Loucy (cell line): ENCODE measurements around the gene HS3ST3B1.

Experiments used
- H2AFZ ChIP-seq: fragments of 200-600 bp; sonication (generic); 2 replicates; pipeline ENCODE4 v1.6.0; 2016; ENCODE audit warnings: antibody characterized with exemption, mild to moderate bottlenecking, low read length, moderate library complexity
- H3F3A ChIP-seq: fragments of 200-600 bp; 2 replicates; pipeline ENCODE4 v1.6.0; 2016; ENCODE audit warnings: antibody characterized with exemption, low read depth, mild to moderate bottlenecking
- H3K27me3 ChIP-seq: fragments of 200-600 bp; sonication (generic); 2 replicates; pipeline ENCODE4 v1.6.1; 2014; ENCODE audit warnings: low read length, mild to moderate bottlenecking; ENCODE audit not compliant: insufficient read depth, poor library complexity, severe bottlenecking
- H3K36me3 ChIP-seq: fragments of 200-600 bp; sonication (generic); 2 replicates; pipeline ENCODE4 v1.6.1; 2016; ENCODE audit warnings: low read length; ENCODE audit not compliant: insufficient read depth
- H3K4me1 ChIP-seq: fragments of 200-600 bp; sonication (generic); 2 replicates; pipeline ENCODE4 v1.5.1; 2014; ENCODE audit warnings: low read length, mild to moderate bottlenecking; ENCODE audit not compliant: insufficient read depth, poor library complexity, severe bottlenecking
- H3K4me2 ChIP-seq: fragments of 200-600 bp; sonication (generic); 2 replicates; pipeline ENCODE4 v1.6.0; 2014; ENCODE audit warnings: antibody characterized with exemption, low read length, low read depth, mild to moderate bottlenecking; ENCODE audit not compliant: poor library complexity, severe bottlenecking
- H3K4me3 ChIP-seq: fragments of 200-600 bp; sonication (generic); 2 replicates; pipeline ENCODE4 v1.5.1; 2014; ENCODE audit warnings: low read length, mild to moderate bottlenecking, mixed read lengths; ENCODE audit not compliant: poor library complexity, severe bottlenecking
- H3K79me2 ChIP-seq: fragments of 200-600 bp; sonication (generic); 2 replicates; pipeline ENCODE4 v1.6.1; 2014; ENCODE audit warnings: low read length; ENCODE audit not compliant: insufficient read depth
- H3K9ac ChIP-seq: fragments of 200-600 bp; sonication (generic); 2 replicates; pipeline ENCODE4 v1.6.0; 2014; ENCODE audit warnings: mild to moderate bottlenecking, low read depth, low read length, moderate library complexity; ENCODE audit not compliant: poor library complexity, severe bottlenecking
- H3K9me2 ChIP-seq: fragments of 200-600 bp; sonication (generic); replicated peaks from 2 replicates; pipeline ENCODE4 v1.6.1; 2016; ENCODE audit warnings: low read depth, low read length, mixed read lengths
- H3K9me3 ChIP-seq: fragments of 200-600 bp; sonication (generic); 2 replicates; pipeline ENCODE4 v1.6.1; 2014; ENCODE audit warnings: mild to moderate bottlenecking, antibody characterized with exemption, low read length, low read depth; ENCODE audit not compliant: insufficient read depth
- H4K20me1 ChIP-seq: fragments of 200-600 bp; sonication (generic); 2 replicates; pipeline ENCODE4 v1.6.0; 2014; ENCODE audit warnings: antibody characterized with exemption, low read length, mild to moderate bottlenecking; ENCODE audit not compliant: insufficient read depth, poor library complexity, severe bottlenecking
- EZH2phosphoT487 ChIP-seq: fragments of 200-600 bp; IDR thresholded peaks from 2 replicates; pipeline ENCODE4 v1.6.1; 2018; ENCODE audit warnings: antibody characterized with exemption, mild to moderate bottlenecking, moderate library complexity, borderline replicate concordance
- TF ChIP-seq, protein P1 (sequence below): fragments of 200-600 bp; sonication (generic); conservative IDR thresholded peaks from 2 replicates; pipeline ENCODE4 v1.5.1; 2014; ENCODE audit warnings: mild to moderate bottlenecking, antibody characterized with exemption, low read length

HS3ST3B1 gene

DNA sequence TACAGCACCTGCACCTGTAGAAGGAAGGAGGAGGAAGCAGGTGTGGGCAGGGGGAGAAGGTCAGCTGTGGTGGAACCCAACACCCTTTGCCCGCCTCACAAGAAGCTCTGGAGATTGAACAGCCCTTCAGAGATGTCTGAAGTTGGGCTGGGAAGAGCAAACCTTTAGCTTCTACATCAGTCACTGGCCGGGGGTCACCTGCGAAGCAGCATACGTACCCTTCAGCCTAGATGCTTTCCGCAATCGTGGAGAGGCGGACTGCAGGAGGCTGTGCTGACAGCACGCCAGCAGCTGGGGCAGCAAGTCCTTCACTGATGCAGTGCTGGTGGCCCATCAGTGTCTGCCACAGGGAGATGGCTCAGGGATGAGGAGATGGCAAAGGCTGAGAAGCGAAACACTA, 5.2 kb upstream of the HS3ST3B1 start:
- H3K36me3 ChIP-seq, result no peaks in the 10 kb centered on the region
- H3K27me3 ChIP-seq, result no peaks in the 10 kb centered on the region
- H3K4me2 ChIP-seq, result no peak overlapping the region
- no peaks in the 10 kb centered on the region for H3K4me1 ChIP-seq
- no peaks in the 10 kb centered on the region for H3K9me2 ChIP-seq
- no peak overlapping the region for H3K9ac ChIP-seq
- H2AFZ ChIP-seq, result no peak overlapping the region
- H3K79me2 ChIP-seq, result no peaks in the 10 kb centered on the region
- H4K20me1 ChIP-seq, result no peaks in the 10 kb centered on the region
- no peaks in the 10 kb centered on the region for H3F3A ChIP-seq
- H3K9me3 ChIP-seq, result peaks cover 9% of the 10 kb centered on the region; the same call in 1 of the 2 replicates
- TF ChIP-seq, protein P1, sequence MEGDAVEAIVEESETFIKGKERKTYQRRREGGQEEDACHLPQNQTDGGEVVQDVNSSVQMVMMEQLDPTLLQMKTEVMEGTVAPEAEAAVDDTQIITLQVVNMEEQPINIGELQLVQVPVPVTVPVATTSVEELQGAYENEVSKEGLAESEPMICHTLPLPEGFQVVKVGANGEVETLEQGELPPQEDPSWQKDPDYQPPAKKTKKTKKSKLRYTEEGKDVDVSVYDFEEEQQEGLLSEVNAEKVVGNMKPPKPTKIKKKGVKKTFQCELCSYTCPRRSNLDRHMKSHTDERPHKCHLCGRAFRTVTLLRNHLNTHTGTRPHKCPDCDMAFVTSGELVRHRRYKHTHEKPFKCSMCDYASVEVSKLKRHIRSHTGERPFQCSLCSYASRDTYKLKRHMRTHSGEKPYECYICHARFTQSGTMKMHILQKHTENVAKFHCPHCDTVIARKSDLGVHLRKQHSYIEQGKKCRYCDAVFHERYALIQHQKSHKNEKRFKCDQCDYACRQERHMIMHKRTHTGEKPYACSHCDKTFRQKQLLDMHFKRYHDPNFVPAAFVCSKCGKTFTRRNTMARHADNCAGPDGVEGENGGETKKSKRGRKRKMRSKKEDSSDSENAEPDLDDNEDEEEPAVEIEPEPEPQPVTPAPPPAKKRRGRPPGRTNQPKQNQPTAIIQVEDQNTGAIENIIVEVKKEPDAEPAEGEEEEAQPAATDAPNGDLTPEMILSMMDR, result no peak
- no peak for TF ChIP-seq EZH2phosphoT487
- no peak overlapping the region for H3K4me3 ChIP-seq

DNA sequence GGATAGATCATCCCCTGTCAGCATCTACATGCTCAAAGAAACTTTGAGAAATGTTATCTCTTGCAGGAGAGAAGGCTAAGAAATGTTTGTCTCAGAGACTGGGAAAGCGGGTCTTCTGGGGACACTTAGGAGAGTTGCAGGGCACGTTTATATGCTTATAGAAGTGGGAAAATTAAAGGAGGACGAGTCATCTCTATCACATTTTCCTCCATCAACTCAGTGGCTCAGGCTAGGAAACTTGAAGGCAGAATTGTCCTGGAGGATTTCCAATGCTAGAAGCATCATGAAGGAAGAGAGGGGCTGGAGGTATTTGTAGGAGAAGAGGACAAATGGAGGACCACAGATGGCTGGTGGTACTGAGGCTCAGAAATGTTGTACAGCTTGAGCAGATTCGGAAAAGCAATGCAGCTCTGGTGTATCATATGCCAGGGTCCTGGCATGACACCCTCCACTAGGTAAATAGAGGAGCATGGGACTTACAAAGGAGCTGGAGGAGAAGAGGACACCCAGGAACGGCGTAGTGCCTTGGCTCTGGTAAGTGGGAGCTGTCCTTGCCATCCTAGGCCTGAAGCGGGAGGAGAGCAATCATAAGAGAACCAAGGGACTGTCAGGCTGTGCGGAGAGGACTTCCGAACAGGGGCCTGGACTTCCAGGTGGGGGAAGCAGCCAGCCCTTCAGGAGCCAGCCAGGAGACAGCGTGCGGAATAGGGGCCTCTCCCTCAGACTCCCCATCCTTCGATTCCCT, 4.5 kb upstream of the HS3ST3B1 start:
- Histone ChIP-seq H3F3A (no peaks in the 10 kb centered on the region), H2AFZ (no peak overlapping the region), H3K36me3 (no peaks in the 10 kb centered on the region), H3K9ac (no peak overlapping the region), H3K4me1 (no peaks in the 10 kb centered on the region), H3K27me3 (no peaks in the 10 kb centered on the region), H3K4me2 (no peak overlapping the region), H4K20me1 (no peaks in the 10 kb centered on the region), H3K4me3 (no peak overlapping the region), H3K9me3 (peaks cover 9% of the 10 kb centered on the region; the same call in 1 of the 2 replicates), H3K79me2 (no peaks in the 10 kb centered on the region), H3K9me2 (no peaks in the 10 kb centered on the region)
- TF ChIP-seq, protein P1, result no peak
- no peak for TF ChIP-seq EZH2phosphoT487

DNA sequence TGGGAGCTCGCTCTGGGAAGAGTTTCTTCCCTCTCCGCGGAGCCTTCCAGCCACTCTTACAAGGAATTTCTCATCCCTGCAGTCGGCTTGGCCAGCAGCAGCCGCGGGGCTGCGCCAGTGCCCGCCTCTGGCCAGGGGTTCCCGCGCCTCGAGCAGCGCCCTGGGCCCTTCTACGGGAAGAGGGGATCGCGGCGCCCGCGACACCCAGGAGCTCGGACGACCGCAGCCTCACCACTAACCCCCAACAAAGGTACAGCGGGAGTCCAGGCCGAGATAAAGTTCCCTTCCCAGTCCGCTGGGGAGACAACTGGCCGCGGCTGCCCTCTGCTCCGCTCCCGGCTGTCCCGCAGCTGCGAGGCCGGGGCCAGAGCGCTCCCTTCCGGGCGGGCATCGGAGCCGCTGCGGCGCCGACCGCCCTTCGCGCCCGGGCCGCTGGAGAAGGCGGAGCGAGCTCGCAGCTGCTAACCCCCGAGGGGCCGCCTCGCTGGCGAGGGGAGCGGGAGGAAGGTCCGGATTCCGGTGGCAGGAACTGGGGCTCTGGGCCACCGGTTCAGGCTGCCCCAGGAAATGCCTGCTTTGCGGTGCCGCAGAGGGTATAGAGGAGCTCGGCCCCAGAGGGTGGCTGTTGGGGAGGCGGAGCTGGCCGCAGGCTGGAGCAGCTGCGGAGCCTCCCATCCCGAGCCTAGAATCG, 3.6 kb upstream of the HS3ST3B1 start:
- no peaks in the 10 kb centered on the region for H3F3A ChIP-seq
- TF ChIP-seq, protein P1, result no peak
- TF ChIP-seq EZH2phosphoT487, result no peak
- H3K4me2 ChIP-seq, result no peak overlapping the region
- no peak overlapping the region for H2AFZ ChIP-seq
- no peaks in the 10 kb centered on the region for H3K79me2 ChIP-seq
- no peaks in the 10 kb centered on the region for H3K36me3 ChIP-seq
- H3K4me3 ChIP-seq, result no peak overlapping the region
- peaks cover 9% of the 10 kb centered on the region; the same call in 1 of the 2 replicates for H3K9me3 ChIP-seq
- no peaks in the 10 kb centered on the region for H4K20me1 ChIP-seq
- no peaks in the 10 kb centered on the region for H3K27me3 ChIP-seq
- no peaks in the 10 kb centered on the region for H3K9me2 ChIP-seq
- no peak overlapping the region for H3K9ac ChIP-seq
- H3K4me1 ChIP-seq, result no peaks in the 10 kb centered on the region
